GM12874 (cell line): ENCODE data around the gene STRN.

ENCODE experiments used
- CTCF ChIP-seq: IDR thresholded peaks from 2 replicates; pipeline ENCODE4 v1.5.1; 2011; ENCODE audit warnings: low read depth, mild to moderate bottlenecking, control low read depth, low read length, moderate library complexity; ENCODE audit not compliant: insufficient read depth

Gene STRN

GRCh38 chr2:36960005-36960675 is 6.2 kb downstream of the STRN start:
- TF ChIP-seq CTCF = no peak

GRCh38 chr2:36954977-36955607 is 11.2 kb downstream of the STRN start:
- no peak for TF ChIP-seq CTCF

DNA sequence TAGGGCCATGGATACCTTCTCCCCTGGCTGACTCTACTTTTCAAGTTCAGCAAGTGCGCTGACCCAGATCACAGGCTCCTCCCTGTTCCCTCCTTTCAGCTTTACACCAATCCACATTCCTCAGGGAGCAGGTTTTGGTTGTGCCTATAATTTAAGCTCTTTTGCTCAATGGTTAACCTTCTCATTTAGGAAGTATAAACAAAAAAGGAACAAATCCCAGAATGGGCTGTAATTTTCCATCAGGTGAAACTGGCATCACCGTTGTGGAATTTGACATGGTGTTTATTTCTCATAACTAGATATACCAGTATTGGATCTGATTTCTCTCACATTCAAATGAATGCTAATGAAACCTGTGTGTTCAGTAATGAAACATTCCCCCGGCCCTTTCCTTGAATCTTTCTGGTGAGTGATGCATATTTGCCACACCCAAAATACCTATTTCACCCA is 13.6 kb downstream of the STRN start:
- TF ChIP-seq CTCF = no peak

GRCh38 chr2:36951574-36951973 is 14.8 kb downstream of the STRN start:
- TF ChIP-seq CTCF = no peak

GRCh38 chr2:36951027-36951518 is 15.3 kb downstream of the STRN start:
- TF ChIP-seq CTCF = no peak

DNA sequence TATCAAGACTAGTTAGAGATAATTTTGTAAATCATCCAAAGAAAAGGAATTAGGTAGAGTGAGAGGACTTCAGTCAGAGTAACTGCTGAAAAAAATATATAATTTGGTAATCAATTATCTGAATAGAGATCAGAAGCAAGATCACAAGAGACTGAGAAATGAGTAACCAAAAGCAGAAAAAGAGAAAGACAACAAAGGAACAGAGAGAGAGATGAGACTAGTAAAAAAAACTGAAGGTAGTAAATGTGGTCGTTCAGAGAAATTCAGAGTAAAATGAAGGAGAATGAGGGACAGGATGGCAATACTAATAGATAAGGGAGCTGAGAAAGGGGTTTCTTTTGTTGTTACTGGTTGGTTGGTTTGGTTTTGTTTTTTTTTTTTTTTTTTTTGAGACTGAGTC is 16.5 kb downstream of the STRN start:
- TF ChIP-seq CTCF = no peak

DNA sequence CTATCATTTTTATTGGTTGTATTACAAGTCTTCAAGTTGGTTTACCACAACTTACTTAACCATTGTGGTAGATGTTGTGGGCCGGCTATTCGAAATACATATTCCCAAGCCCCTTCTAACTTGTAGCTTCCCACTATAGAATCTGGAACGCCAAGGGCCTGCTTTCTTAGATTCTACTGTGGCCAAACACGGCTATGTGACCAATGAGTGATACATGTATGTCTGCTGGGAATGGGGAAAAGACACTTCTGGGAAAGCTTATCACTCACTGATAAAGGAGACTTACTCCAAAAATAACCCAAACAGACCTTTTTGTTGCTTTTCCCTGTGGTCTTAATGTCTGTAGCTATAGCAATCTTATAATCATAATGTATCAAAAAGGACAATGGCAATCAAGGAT is 24.5 kb downstream of the STRN start:
- no peak for TF ChIP-seq CTCF
